Stimulated activated CD4-positive, alpha-beta T cell treated with anti-CD3 and anti-CD28 coated beads, TNF-alpha, amount 100 ng/mL, for 24 hours (primary cell): ENCODE measurements around the gene L3HYPDH.
"Not testable (repeated sequence)": the region's sequence is repeated elsewhere in the genome, so short reads cannot be mapped to it uniquely, and the experiment has no call there.

Experiments
- DNase-seq, 3 experiments: peaks; one replicate each; pipeline ENCODE4 v3.0.0-alpha.2; 2020; ENCODE audit warnings: low read depth in 3 of 3

Gene L3HYPDH

DNA sequence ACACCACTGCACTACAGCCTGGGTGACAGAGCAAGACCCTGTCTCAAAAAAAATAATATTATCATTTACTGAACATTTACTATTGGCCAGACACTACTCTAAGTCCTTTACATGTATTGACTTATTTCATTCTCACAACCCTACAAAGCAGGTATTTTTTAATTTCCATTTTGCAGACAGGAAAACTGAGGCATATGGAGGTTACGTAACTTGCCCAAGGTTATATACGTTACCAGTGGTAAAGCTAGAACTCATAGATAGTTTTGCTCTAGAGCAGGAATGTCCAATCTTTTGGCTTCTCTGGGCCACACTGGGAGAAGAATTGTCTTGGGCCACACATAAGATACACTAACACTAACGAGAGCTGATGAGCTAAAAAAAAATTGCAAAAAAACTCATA is 5.7 kb downstream of the L3HYPDH start:
- DNase-seq = no peak

DNA sequence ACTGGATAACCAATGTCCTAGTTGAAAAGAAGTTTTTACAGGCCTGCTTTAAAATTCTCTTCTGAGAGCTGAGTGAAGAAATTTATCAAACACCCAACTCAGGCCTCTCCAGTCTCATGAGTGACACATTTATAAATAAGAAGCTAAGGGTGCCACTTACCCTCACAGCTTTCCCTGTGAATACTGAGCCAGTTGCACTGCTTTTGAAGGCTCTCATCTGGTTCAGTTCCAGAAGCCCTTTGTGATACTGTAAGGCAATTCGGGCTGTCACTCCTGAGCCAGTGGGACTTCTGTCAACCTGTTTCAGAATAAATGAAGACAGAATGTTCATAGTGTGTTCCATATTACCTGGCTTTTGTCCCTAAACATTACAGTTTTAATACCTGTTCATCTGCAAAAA is 8.5 kb downstream of the L3HYPDH start:
- no peak for DNase-seq

DNA sequence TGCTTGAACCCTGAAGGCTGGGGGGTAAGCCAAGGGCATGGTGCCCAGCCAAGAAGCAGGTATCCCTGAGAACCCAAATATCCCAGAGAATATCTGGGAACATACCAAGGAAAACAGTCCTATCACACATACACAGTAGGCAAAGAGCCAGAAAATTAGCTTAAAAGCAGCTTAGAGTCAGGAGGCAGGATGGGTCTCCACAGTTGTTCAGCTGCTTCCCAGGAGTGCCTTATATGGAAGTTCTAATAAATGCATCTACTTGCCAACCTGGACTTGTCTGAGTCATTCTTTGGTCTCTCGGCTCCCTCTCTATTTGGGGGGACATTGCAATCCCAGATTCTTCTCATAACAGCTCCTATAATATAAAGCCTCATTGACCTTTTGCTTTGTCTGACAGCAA is 10.0 kb downstream of the L3HYPDH start:
- DNase-seq = no peak

DNA sequence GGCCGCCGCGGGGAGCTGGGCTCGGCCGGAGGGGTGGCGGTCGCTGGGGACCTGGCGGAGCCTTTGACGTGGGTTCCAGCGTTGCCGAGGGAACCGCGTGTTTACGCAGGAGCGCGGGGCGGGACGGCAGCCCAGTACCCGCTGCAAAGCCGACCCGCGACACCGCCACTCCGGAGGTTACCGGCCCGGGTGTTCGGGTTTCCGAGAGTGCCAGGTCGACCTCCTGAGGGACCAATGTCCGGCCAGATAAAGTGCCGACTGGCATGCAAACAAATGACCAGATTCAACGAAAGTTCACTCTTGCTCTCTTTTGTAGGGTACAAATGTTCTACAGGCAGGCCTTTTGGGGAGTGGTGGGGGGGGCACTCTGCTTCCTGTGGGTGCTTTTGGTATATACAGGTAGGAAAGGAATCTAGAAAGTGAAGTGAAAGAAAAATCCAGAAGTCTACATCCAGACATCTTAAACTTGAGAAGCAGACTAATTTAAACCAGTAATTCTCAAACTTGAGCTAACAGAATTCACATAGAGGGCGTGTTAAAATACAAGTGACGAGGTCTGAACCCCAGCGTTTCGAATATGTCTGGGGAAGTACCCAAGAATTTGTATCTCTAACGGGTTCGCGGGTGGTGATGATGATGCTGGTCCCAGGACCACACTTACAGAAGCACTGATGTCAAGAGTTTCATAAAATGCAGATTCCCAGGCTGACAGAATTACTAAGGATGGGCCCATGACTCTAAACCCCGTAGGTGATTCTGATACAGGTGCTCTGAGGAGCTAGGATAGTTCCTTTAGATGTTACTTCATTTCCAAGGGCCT is 18.7 kb downstream of the L3HYPDH start, which contains the start of gene GPR135:
GPR135 (minus strand) TSS at position 65 of the 820 bp plus-strand sequence. CDS start 154 bp downstream, outside the sequence.
- peak in 1 of 3 experiments; percentile 33 for DNase-seq

DNA sequence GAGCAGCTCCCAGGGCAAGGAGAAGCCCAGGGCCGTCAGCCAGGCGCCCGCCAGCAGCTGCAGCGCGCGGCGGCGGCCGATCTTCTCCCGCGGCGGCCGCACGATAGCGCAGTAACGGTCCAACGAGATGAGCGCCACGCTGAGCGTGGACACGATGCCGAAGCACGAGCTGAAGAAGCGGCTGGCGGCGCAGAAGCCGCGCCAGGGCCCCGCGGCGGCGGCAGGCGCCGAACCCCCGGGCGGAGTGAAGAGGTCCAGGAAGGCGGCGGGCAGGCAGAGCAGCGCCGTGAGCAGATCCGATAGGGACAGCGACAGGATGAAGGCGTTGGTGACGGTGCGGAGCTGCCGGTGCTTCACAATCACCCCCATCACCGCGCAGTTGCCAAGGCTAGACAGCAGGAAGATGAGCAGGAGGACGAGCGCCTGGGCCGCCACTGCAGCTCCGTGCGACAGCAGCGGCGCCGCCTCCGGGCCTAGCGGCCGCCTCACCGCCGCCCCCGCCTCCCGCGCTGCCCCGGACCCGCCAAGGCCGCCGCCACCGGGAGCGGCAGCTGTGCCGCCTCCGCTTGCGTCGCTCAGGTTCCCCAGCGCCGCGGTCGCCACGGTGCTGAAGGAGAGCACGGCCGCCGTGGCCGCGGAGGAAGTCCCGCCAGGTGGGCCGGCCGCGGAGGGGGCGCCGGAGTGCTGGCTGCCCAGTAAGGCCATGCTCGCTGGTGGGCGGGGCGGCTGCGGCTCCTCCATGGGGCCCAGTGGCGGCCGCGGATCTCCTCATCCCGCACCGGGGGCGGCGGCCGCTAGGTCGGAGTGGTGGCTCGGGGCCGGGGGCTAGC is 19.5 kb downstream of the L3HYPDH start:
- DNase-seq = peak; percentile 11 to 39 (median 11)

DNA sequence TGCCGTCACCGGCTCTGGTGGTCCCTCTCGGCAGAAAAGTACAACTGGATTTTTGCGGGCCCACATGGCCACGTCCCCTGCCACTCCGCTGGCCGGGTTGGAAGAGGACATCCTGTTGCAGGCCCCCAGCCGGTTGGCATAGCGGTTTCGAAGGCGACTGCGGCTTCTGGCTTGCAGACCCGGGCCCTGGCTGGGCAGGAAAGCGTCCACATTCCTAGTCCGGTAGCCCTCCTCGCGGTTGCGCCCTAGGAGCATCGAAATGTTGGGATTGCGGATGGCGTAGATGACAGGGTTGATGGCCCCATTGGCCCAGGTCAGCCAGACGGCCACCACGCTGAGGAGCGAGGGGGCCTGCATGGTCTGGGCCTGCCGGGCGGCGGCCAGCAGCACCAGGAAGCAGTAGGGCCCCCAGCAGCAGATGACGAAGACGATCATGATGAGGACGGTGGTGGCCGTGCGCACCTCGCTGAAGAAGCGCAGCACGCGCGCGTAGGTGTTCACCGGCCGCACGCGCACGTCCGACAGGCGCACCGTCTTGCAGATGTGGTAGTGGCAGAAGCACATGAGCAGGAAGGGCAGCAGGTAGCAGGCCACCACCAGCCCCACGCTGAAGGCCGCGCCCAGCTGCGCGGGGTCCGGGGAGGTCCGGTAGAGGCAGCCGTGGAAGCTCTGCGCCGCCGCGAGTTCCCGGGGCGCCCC is 20.3 kb downstream of the L3HYPDH start:
- DNase-seq = peak in 2 of 3 experiments; percentile 2 to 39

DNA sequence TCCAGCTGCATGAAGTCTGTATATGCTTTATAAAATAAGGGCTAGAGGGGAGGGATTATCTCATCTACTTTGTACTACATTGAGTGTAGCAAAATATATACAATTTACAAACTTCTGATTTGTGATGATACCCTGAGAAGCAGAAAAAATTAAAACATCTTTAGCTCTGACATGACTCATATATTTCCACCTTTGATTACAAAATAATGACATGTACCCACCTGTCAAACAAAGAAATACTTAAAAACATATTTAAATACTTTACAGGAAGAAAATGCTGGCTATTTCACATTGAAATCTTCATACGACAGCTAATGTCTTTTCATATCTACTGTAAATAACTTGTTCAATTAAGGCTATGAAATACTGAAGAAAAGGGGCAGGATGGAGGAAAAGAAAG is 22.3 kb downstream of the L3HYPDH start:
- no peak for DNase-seq

DNA sequence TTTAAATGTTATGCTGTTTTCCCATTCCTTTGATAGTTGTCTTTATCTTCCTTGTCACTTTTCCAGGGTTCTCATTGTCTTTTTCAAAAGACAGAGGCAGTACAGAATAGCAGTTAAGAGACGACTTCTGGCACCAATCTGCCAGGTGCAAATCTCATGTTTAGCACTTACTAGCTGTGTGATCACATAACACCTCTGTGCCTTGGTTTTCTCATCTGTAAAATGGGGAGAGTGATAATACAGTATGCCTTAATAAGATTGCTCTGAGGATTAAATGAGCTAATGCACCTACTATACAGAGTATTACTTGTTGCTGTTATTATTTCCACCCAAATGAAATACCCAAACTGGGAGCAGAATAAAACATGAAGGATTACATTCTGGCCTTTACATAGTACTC is 23.8 kb downstream of the L3HYPDH start:
- no peak for DNase-seq

DNA sequence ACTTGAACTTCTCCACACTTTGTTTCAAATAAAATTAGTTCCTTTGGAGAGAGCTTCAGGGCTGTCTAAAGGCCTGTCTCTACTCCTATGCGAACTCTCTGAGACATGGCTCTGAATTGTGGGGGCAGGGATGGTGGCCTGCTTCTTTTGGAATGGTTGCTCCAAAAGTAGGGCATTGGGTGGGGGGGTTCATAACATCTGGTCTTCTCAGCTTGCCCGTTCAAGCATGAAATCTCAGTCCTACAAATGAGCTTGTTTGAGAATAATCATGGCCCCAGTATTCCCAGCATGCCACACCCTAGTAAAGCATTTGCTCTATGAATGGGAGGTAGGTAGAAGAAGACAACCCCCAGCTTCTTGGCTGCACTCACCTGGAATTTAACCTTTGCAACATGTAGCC is 25.7 kb downstream of the L3HYPDH start:
- no peak for DNase-seq

DNA sequence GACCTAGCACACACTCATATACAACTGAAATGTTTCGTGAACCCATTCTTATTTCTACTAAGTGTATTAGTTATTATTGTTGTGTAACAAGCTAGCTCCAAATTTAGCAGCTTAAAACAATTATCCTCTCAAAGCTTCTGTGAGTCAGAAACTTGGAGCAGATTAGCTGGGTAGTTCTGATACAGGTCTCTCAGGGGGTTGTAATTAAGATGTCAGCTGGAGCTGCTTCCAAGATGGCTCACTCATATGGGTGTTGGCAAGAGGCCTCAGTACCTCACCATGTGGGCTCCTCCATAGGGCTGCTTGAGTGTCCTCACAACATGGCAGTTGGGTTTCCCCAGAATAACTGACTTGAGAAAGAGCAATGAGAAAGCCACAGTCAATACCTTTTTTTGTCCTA is 28.8 kb downstream of the L3HYPDH start:
- no peak for DNase-seq

DNA sequence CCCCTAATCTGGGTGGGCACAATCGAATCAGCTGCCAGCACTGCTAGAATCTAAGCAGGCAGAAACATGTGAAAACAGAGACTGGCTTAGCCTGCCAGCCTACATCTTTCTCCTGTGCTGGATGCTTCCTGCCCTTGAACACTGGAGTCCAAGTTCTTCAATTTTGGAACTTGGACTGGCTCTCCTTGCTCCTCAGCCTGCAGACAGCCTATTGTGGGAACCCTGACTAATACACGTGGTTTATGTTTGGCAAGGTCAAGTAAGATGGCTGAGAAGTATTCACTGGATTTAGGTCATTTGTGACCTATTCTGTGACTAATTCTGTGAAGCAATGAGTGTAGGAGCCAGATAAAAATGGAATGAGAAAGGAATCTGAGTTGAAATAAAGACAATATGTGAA is 30.1 kb downstream of the L3HYPDH start:
- DNase-seq = no peak

DNA sequence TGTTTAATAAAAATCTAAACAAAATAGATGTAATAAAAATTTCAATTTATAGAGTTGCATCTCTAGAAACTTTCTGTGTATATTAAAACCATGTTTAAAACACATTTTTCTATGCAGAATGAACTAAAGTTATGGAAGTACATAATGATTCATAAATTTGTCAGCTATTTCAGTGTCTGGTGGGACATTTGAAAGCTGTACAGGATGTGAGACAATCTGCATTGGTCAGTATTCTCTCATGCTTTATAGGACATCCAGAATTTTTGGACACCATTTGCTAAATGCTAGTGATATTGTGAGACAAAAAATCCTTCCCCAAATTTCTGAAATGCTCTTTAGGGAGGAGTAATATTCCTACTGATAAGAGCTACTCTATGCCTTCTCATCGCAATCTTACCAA is 32.4 kb downstream of the L3HYPDH start:
- DNase-seq = no peak

DNA sequence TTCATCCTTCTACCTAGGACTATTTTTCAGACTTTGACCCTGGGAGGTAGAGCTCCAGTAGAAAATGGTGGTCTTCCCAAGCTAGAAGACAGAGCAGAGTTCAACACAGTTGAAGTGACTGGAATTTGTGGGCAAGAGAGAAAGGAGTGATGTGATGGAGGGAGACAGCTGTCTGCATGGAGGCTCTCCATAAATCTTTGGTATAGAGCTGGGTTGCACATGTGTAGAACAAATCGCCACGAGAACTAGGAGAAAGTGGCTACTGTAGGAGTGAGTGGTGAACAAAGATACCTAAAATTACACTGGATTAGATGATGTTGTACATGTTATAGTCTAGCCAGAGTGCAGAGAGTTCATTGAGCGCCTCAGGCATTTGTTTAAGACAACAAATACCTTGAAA is 33.5 kb downstream of the L3HYPDH start:
- DNase-seq = no peak

DNA sequence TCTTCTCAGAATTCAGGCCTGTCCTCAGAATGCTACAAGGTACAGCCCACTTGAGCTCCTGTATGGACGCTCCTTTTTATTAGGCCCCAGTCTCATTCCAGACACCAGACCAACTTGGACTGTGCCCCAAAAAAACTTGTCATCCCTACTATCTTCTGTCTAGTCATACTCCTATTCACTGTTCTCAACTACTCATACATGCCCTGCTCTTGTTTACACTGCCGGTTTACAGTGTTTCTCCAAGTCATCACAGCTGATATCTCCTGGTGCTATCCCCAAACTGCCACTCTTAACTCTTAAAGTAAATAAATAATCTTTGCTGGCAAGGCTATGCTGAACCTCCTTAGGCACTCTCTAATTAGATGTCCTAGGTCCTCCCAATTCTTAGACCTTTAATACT is 35.5 kb downstream of the L3HYPDH start:
- DNase-seq = not testable (repeated sequence)

DNA sequence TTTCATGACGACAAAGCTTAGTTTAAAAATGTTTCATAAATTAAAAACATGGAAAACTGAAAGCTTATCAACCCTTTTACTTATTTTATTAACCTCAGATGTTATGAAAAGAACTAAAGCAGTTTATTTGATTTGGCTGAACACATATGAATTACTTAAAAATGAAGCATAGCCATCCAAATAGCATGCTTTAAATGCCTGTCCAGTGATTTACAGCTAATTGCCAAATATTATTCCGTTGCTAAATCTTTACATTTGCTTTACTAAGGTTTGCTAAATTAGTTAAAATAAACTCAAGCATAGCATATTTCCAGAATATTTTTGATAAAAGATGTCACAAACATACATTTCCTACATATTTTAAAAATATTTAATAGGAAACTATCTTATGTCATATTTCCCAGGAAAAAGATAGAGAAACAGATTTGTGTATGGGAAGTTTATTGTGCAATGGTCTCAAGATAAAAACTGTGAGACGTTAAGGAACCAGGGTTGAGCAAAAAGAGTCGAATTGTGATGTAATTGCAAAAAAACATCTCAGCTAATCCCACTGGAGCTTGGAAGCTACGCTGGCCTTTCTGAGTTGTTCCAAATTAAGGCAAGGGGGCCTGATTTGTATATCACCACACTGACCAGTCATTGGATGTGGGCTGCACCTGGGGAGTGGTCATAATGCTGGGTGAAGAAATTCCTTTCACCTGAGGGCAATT is 44.8 kb downstream of the L3HYPDH start:
- no peak for DNase-seq

DNA sequence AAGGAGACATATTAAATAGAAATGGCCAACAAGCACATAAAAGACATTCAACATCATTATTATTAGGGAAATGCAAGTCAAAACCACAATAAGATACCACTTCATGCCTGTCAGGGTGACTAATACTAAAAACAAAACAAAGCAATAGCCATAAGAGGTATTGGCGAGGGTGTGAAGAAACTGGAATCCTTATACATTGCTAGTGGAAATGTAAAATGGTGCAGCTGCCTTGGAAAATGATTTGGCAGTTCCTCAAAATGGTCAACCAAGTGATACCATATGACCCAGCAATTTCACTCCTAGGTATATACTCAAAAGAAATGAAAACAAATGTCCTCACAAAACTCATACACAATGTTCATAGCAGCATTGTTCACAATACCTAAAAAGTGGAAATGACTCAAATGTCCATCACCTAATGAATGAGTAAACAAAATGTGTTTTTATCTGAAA is 46.0 kb downstream of the L3HYPDH start:
- DNase-seq = no peak

DNA sequence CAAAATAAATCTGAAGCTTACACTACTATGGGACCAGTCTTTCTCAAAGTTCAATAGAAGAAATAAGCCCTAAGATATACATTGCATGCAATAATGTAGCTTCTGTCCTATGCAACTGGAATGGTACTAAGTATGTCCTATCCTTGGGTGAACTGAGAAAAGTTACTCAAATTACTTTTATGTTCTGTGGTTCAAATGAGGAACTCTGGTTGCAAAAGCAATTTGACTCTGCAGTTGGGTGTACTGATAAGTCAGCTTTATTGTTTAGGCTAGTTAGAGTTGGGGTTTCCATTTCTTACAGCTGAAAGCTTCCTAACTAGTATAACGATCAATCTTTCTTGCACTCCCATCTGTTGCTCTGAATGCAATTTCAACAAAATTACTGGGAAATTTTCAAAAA is 48.2 kb downstream of the L3HYPDH start:
- no peak for DNase-seq

DNA sequence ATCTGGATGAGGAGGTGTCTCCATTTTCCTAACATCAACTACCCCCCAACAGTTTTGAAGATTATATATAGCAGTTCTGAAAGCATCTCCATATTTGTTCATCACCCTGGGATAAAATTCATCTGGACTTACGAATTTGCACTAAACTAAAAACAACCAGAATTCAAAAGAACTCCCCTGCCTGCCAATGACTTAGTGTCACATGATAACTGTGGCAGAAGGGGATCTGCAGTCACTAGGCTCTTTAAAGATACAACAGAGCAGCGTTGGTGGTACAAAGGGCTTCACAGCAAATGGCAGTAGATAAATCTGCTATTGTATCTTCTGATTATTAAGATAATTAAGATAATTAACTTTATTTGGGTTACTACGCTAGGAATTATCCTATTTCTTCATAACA is 49.1 kb downstream of the L3HYPDH start:
- DNase-seq = no peak

DNA sequence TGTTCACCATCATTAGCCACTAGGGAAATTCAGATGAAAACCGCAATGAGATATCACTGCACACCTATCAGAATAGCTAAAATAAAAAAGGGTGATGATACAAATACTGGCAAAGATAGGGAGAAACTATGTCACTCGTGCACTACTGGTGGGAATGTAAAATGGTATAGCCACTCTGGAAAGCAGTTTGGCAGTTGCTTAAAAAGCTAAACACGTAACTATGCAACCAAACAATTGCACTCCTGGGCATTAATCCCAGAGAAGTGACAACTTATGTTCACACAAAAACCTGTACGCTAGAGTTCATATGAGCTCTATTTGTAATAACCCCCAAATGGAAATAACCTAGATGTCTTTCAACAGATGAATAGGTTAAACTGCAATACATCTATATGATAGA is 54.4 kb downstream of the L3HYPDH start:
- no peak for DNase-seq

DNA sequence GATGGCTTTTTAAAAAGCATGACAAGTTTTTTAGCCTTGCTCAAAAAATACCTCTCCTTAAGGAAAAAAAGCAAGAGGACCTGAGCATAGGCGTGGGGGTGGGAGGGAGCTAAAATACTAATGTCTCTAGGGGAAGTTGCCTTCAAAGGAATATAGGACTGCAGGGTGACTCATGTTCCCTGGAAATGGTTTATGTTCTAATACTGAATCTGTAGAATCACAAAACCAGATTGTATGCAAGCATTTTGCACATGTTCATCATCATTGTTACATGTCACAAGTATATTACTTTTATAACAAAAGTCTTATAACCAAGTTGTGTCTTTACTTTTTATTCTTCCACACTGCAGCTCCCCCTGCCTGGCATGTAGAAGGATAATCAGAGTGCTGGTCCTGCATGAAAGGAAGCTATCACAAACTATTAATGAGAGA is 55.6 kb downstream of the L3HYPDH start:
- no peak for DNase-seq
